HCT116 (cell line): ENCODE data around the gene ACAT2. TPM values are rescaled to one million over a fixed set of nuclear protein-coding genes. Genes with fewer than 3 reads are reported as not detected.

Experiments
- ATAC-seq: fragments of 200-7000 bp; cut with Tn5 transposase; 2 replicates; pipeline ENCODE4 v1.9.1; 2020; ENCODE audit warnings: mild to moderate bottlenecking, moderate library complexity
- BruUV-seq: library from RNA; stranded (reverse); fragments of 400-500 nt; replicated peaks from 2 replicates; lab custom pipeline; 2021; lab: Mats Ljungman, UMichigan
- CTCF ChIA-PET: fragments of 300-600 bp; sonication (Branson Sonifier 250); formaldehyde crosslinking; loops from one replicate; lab custom pipeline; 2021; ENCODE audit warnings: antibody characterized with exemption; lab: Charles Lee
- POLR2A ChIA-PET: fragments of 300-600, 350-600 bp; sonication (Branson Sonifier 250); formaldehyde crosslinking; loops from one replicate; lab custom pipeline; 2021; ENCODE audit warnings: antibody characterized with exemption; lab: Charles Lee
- RAD21 ChIA-PET, 2 experiments: fragments of 300-600 bp; sonication (Branson Sonifier 250); formaldehyde crosslinking; loops; one replicate each; lab custom pipeline; 2023; ENCODE audit warnings: low total read pairs in 2 of 2; ENCODE audit not compliant: uncharacterized antibody in 2 of 2, unreplicated experiment in 2 of 2, low non-redundant PET in 1 of 2; lab: Charles Lee
- DNase-seq: peaks from one replicate; pipeline ENCODE4 v3.0.0-alpha.2; 2010; ENCODE audit warnings: low read depth, low spot score
- H2AFZ ChIP-seq: fragments of 200-600 bp; shearing (Covaris generic), sonication (generic); 2 replicates; pipeline ENCODE4 v1.6.1; 2017; ENCODE audit warnings: low read depth, mixed run types, mixed read lengths, antibody characterized with exemption, low read length; ENCODE audit not compliant: poor library complexity, severe bottlenecking
- H3K27ac ChIP-seq: 2 replicates; pipeline ENCODE4 v1.5.1; 2012; ENCODE audit warnings: low read depth, low read length
- H3K27me3 ChIP-seq: fragments of 200-600 bp; sonication (generic); 2 replicates; pipeline ENCODE4 v1.6.1; 2016; ENCODE audit warnings: mixed run types, low read length, mixed read lengths; ENCODE audit not compliant: insufficient read depth
- H3K36me3 ChIP-seq, 2 experiments: fragments of 200-500 bp in 1 of 2; fragments of 200-600 bp in 1 of 2; sonication (Bioruptor generic) in 1 of 2; sonication (generic) in 1 of 2; 2 replicates each; pipeline versions ENCODE4 v1.5.1 to v1.6.1; 2014 to 2016; ENCODE audit warnings: low read length in 2 of 2, inconsistent platforms in 1 of 2, mixed read lengths in 1 of 2, mixed run types in 1 of 2; ENCODE audit not compliant: insufficient read depth in 2 of 2, control insufficient read depth in 1 of 2
- H3K4me1 ChIP-seq, 2 experiments: fragments of 200-600 bp in 1 of 2; sonication (generic) in 1 of 2; 2 replicates each; pipeline versions ENCODE4 v1.5.1 to v1.6.1; 2012 to 2017; ENCODE audit warnings: low read length in 2 of 2, inconsistent platforms in 1 of 2, mild to moderate bottlenecking in 1 of 2, mixed read lengths in 1 of 2, mixed run types in 1 of 2, moderate library complexity in 1 of 2; ENCODE audit not compliant: insufficient read depth in 2 of 2, control insufficient read depth in 1 of 2
- H3K4me2 ChIP-seq: fragments of 200-600 bp; sonication (generic); 2 replicates; pipeline ENCODE4 v1.6.1; 2017; ENCODE audit warnings: mixed run types, low read length, mixed read lengths
- H3K4me3 ChIP-seq, 2 experiments: fragments of 200-600 bp in 1 of 2; sonication (generic) in 1 of 2; replicated peaks in 1 of 2; 2 replicates each; pipeline ENCODE4 v1.5.1; 2011 to 2016; ENCODE audit warnings: low read length in 2 of 2, control low read depth in 1 of 2, low read depth in 1 of 2, mild to moderate bottlenecking in 1 of 2, mixed read lengths in 1 of 2, mixed run types in 1 of 2
- H3K79me2 ChIP-seq: fragments of 200-600 bp; sonication (generic); 2 replicates; pipeline ENCODE4 v1.6.1; 2017; ENCODE audit warnings: mild to moderate bottlenecking, mixed run types, low read length, moderate library complexity, mixed read lengths; ENCODE audit not compliant: insufficient read depth
- H3K9ac ChIP-seq: fragments of 200-600 bp; sonication (generic); 2 replicates; pipeline ENCODE4 v1.6.1; 2016; ENCODE audit warnings: low read length, mixed read lengths
- H3K9me2 ChIP-seq: fragments of 200-600 bp; sonication (generic), shearing (Covaris generic); 2 replicates; pipeline ENCODE4 v1.6.1; 2017; ENCODE audit warnings: mixed run types, mild to moderate bottlenecking, moderate library complexity; ENCODE audit not compliant: insufficient read depth
- H3K9me3 ChIP-seq, 2 experiments: fragments of 200-500 bp in 1 of 2; fragments of 200-600 bp in 1 of 2; sonication (Bioruptor generic) in 1 of 2; sonication (generic) in 1 of 2; 2 replicates each; pipeline ENCODE4 v1.6.1; 2014 to 2017; ENCODE audit warnings: low read length in 2 of 2, mixed read lengths in 2 of 2, inconsistent platforms in 1 of 2, low read depth in 1 of 2, mild to moderate bottlenecking in 1 of 2, mixed run types in 1 of 2, moderate library complexity in 1 of 2; ENCODE audit not compliant: control insufficient read depth in 1 of 2, insufficient read depth in 1 of 2
- H4K20me1 ChIP-seq: fragments of 200-600 bp; sonication (generic), shearing (Covaris generic); 2 replicates; pipeline ENCODE4 v1.6.1; 2017; ENCODE audit warnings: mixed run types, mild to moderate bottlenecking, moderate library complexity; ENCODE audit not compliant: insufficient read depth
- EGR1 ChIP-seq: IDR thresholded peaks from 2 replicates; pipeline ENCODE4 v1.6.1; 2012; ENCODE audit warnings: low read depth
- POLR2AphosphoS5 ChIP-seq: IDR thresholded peaks from 2 replicates; pipeline ENCODE4 v1.6.1; 2011; ENCODE audit warnings: mild to moderate bottlenecking, low read depth, low read length, moderate library complexity
- SIN3A ChIP-seq: IDR thresholded peaks from 2 replicates; pipeline ENCODE4 v1.6.1; 2012; ENCODE audit warnings: low read depth
- YY1 ChIP-seq: IDR thresholded peaks from 2 replicates; pipeline ENCODE4 v1.6.1; 2011; ENCODE audit warnings: low read length, low read depth, moderate library complexity, mild to moderate bottlenecking; ENCODE audit not compliant: insufficient replicate concordance; ENCODE audit errors: extremely low read depth
- ZFX ChIP-seq: fragments of 450-650 bp; IDR thresholded peaks from 2 replicates; pipeline ENCODE4 v1.6.1; 2017
- ZNF274 ChIP-seq: fragments of 200-500 bp; sonication (Bioruptor generic); IDR thresholded peaks from 2 replicates; pipeline ENCODE4 v1.6.1; 2014; ENCODE audit warnings: mild to moderate bottlenecking, low read depth, low read length, inconsistent platforms
- intact Hi-C: fragments of 100-400 bp; cut with micrococcal nuclease; formaldehyde crosslinking; loops from 2 replicates; pipeline ENCODE4 v1.10.0; 2022
- total RNA-seq: library from RNA; stranded (reverse); gene quantifications from one replicate; pipeline ENCODE4 v1.2.1, GENCODE V29; 2021; ENCODE audit not compliant: unreplicated experiment

The ACAT2 gene
- total RNA-seq, 1 experiment from 2014 or later = 41.6 TPM

DNA sequence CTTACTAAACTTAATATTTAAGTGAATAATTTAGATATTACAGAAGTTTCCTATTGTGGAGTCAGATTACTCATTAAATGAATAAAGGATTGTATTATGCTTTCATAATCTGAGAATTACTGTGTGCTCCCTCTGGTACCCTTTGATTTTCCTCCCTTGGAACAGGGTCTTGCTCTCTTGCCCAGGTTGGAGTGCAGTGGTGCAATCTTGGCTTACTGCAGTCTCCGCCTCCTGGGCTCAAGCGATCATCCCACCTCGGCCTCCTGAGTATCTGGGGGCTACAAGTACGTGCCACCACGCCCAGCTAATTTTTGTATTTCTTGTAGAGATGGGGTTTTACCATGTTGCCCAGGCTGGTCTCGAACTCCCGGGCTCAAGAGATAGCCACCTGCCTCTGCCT, 24.9 kb upstream of the ACAT2 start:
- H3K9ac ChIP-seq = no peak overlapping the region
- BruUV-seq = no TSS peak
- no peak overlapping the region for H3K27ac ChIP-seq
- peaks cover 100% of the 10 kb centered on the region for H3K79me2 ChIP-seq
- ATAC-seq (no peak), DNase-seq (no peak)
- peaks cover 34% of the 10 kb centered on the region for H4K20me1 ChIP-seq
- intact Hi-C loops = no loop called here
- ChIA-PET POLR2A (no interaction called here), RAD21 (no interaction called here), CTCF (no interaction called here)
- H2AFZ ChIP-seq = no peak overlapping the region
- no peaks in the 10 kb centered on the region for H3K9me3 ChIP-seq
- no peak overlapping the region for H3K4me2 ChIP-seq
- no peak overlapping the region for H3K4me3 ChIP-seq
- no peak for TF ChIP-seq SIN3A
- TF ChIP-seq EGR1 = no peak
- TF ChIP-seq ZFX = no peak
- H3K36me3 ChIP-seq = peaks cover 20 to 30% of the 10 kb centered on the region in 2 experiments
- H3K27me3 ChIP-seq = no peaks in the 10 kb centered on the region
- no peaks in the 10 kb centered on the region for H3K9me2 ChIP-seq
- H3K4me1 ChIP-seq = peaks cover 0 to 2% of the 10 kb centered on the region in 2 experiments; a peak in 1 of 4 replicates

DNA sequence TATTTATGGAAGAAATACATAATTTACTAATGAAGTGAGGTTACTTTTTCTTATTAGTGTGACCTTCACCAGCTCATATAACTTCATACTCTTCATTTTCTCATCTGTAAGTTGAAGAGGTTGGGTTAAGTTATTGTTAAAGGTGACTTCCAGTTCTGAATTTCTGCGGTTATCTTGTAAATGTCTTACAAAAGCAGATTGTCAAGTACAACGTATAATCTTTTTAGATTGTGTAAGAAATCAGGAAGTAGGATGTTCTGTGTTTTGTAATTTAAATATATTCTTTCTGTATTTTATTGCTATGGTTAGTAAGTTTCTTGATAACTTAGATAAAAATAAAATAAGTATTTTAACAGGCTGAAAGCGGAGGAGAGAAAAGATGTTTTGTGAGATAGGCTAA, 22.5 kb upstream of the ACAT2 start:
- Histone ChIP-seq H4K20me1 (peaks cover 27% of the 10 kb centered on the region), H2AFZ (no peak overlapping the region), H3K4me2 (no peak overlapping the region), H3K9ac (no peak overlapping the region), H3K9me3 (no peaks in the 10 kb centered on the region), H3K4me1 (no peaks in the 10 kb centered on the region), H3K9me2 (no peaks in the 10 kb centered on the region), H3K4me3 (no peak overlapping the region), H3K27me3 (no peaks in the 10 kb centered on the region), H3K79me2 (peaks cover 100% of the 10 kb centered on the region), H3K27ac (no peak overlapping the region), H3K36me3 (peaks cover 42 to 48% of the 10 kb centered on the region in 2 experiments)
- BruUV-seq = TSS peak; percentile 9
- intact Hi-C loops = no loop called here
- ChIA-PET CTCF (no interaction called here), RAD21 (no interaction called here), POLR2A (interaction anchor here (1.9 kb wide), 1 partner anchor 13 kb away, joined by 9 read pairs; the partner anchor contains the start of gene WTAP)
- DNase-seq (no peak), ATAC-seq (no peak)
- TF ChIP-seq POLR2AphosphoS5 (no peak), ZNF274 (no peak), YY1 (no peak)
